Ovary (tissue), 3 donors: ENCODE data around the gene MRPL22.

Source experiments
- CTCF ChIP-seq, 3 donors: fragments of 450-650 bp in 2 of 3; fragments of 200-600 bp in 1 of 3; IDR thresholded peaks; one replicate each; pipeline versions ENCODE4 v1.5.1 to v1.8.0; 2016 to 2022; ENCODE audit warnings: antibody characterized with exemption in 3 of 3, mild to moderate bottlenecking in 1 of 3
- POLR2A ChIP-seq: fragments of 450-650 bp; IDR thresholded peaks from one replicate; pipeline ENCODE4 v1.6.1; 2017; ENCODE audit warnings: antibody characterized with exemption, mild to moderate bottlenecking, moderate library complexity
- donor health status: DM: no; HTN: no; CAD: no.

DNA sequence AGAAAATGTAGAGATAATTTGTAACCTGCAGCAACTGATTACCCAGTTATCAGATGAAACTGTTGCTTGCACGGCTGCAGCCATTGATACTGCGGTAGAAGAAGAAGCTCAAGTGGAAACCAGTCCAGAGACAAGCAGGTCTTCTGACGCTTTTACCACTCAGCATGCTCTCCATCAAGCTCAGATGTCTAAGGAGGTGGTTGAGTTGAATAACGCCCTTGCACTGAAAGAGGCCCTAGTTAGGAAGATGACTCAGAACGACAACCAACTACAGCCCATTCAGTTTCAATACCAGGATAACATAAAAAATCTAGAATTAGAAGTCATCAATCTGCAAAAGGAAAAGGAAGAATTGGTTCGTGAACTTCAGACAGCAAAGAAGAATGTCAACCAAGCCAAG, 74.4 kb downstream of the MRPL22 start:
- TF ChIP-seq CTCF (IDR thresholded peaks at IDR 0.05) (no peak), POLR2A (no peak)
